Vagina (tissue), 2 donors: Measurements from ENCODE around the gene CACNA2D1. TPM values are rescaled to one million over a fixed set of nuclear protein-coding genes. Genes with fewer than 3 reads are reported as not detected.
"Not testable (repeated sequence)": the region's sequence is repeated elsewhere in the genome, so short reads cannot be mapped to it uniquely, and the experiment has no call there.

Source experiments
- DNase-seq, 2 donors: peaks; one replicate each; pipeline ENCODE4 v3.0.0-alpha.2; 2017; ENCODE audit errors: extremely low spot score in 2 of 2
- H3K27ac ChIP-seq: fragments of 200-600 bp; sonication (generic); one replicate; pipeline ENCODE4 v1.5.1; 2019
- H3K27me3 ChIP-seq: fragments of 200-600 bp; sonication (generic); one replicate; pipeline ENCODE4 v1.5.1; 2019
- H3K36me3 ChIP-seq, 2 donors: fragments of 200-600 bp; sonication (generic); one replicate each; pipeline ENCODE4 v1.5.1; 2017 to 2019
- H3K4me1 ChIP-seq: fragments of 200-600 bp; sonication (generic); one replicate; pipeline ENCODE4 v1.5.1; 2019
- H3K4me3 ChIP-seq, 2 donors: fragments of 200-600 bp; sonication (generic); 1 replicate in 1 of 2; 2 replicates in 1 of 2; pipeline ENCODE4 v1.5.1; 2016 to 2019
- H3K9me3 ChIP-seq: fragments of 200-600 bp; sonication (generic); one replicate; pipeline ENCODE4 v1.5.1; 2019
- POLR2A ChIP-seq, 2 donors: fragments of 450-650 bp; IDR thresholded peaks; one replicate each; pipeline ENCODE4 v1.6.1; 2017; ENCODE audit warnings: antibody characterized with exemption in 2 of 2, mild to moderate bottlenecking in 2 of 2, moderate library complexity in 2 of 2
- POLR2AphosphoS5 ChIP-seq, 2 donors: sonication (generic); formaldehyde crosslinking; IDR thresholded peaks; one replicate each; pipeline ENCODE4 v1.9.0; 2017; ENCODE audit warnings: antibody characterized with exemption in 2 of 2, mild to moderate bottlenecking in 2 of 2, low read depth in 1 of 2; ENCODE audit not compliant: insufficient read depth in 1 of 2
- intact Hi-C: fragments of 100-400 bp; cut with DNase I; formaldehyde crosslinking; loops from one replicate; pipeline ENCODE4 v1.15.1; 2023
- total RNA-seq: library from RNA; depleted of rRNA; stranded (reverse); fragments of >200 nt; gene quantifications from one replicate; pipeline ENCODE4 v1.2.3, GENCODE V29; 2016
- TF ChIP-seq, protein P1 (sequence below), 3 experiments: fragments of 450-650 bp in 2 of 3; fragments of 200-600 bp in 1 of 3; sonication (generic) in 1 of 3; IDR thresholded peaks; one replicate each; pipeline ENCODE4 v1.5.1; 2017 to 2019; ENCODE audit warnings: antibody characterized with exemption in 3 of 3, mild to moderate bottlenecking in 2 of 3, moderate library complexity in 2 of 3

Gene CACNA2D1
- total RNA-seq, 1 donor from 2014 or later = 16.9 TPM

DNA sequence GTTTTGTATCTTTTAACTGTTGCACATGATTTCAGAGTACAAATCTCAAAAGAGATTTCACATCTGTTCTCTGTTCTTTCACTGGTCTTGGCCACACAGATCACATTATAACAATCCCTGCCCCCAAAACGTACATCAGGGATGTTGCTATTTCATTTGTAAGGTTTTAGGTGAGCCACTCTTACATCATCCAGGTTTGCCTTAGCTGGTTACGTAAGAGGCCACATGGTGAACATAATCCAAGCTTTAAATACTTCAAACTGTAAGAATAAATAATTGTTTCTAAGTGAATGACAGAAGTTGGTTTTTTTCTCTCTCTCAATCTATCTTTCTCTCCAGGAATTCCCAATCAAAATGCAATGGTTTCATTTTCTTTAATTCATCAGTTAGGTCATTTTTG lies 427.8 kb downstream of the CACNA2D1 start:
- Histone ChIP-seq H3K9me3 (no peaks in the 10 kb centered on the region), H3K27me3 (no peaks in the 10 kb centered on the region), H3K27ac (no peak overlapping the region), H3K4me3 (no peak overlapping the region), H3K4me1 (no peaks in the 10 kb centered on the region), H3K36me3 (no peaks in the 10 kb centered on the region)
- TF ChIP-seq, protein P1, sequence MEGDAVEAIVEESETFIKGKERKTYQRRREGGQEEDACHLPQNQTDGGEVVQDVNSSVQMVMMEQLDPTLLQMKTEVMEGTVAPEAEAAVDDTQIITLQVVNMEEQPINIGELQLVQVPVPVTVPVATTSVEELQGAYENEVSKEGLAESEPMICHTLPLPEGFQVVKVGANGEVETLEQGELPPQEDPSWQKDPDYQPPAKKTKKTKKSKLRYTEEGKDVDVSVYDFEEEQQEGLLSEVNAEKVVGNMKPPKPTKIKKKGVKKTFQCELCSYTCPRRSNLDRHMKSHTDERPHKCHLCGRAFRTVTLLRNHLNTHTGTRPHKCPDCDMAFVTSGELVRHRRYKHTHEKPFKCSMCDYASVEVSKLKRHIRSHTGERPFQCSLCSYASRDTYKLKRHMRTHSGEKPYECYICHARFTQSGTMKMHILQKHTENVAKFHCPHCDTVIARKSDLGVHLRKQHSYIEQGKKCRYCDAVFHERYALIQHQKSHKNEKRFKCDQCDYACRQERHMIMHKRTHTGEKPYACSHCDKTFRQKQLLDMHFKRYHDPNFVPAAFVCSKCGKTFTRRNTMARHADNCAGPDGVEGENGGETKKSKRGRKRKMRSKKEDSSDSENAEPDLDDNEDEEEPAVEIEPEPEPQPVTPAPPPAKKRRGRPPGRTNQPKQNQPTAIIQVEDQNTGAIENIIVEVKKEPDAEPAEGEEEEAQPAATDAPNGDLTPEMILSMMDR (IDR thresholded peaks at IDR 0.05) = no peak
- TF ChIP-seq POLR2A (IDR thresholded peaks at IDR 0.05) (no peak), POLR2AphosphoS5 (IDR thresholded peaks at IDR 0.05; ENCODE audit: insufficient read depth in 1 of 2, low read depth in 1 of 2) (no peak)
- intact Hi-C loops = no loop called here
- no peak for DNase-seq

DNA sequence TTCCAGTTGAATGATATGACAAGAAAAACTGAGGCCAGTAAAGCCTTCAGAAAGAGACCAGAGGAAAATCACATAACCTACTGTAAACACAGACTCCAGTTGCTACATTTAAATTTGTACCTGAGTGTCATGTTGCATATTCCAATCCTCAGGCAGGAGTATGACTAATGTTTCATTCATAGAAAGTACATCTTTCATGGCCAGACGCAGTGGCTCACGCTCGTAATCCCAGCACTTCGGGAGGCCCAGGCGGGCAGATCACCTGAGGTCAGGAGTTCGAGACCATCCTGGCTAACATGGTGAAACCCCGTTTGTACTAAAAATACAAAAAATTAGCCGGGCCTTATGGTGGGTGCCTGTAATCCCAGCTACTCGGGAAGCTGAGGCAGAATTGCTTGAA lies 429.0 kb downstream of the CACNA2D1 start:
- intact Hi-C loops, DNase-seq, H3K4me3 ChIP-seq, H3K36me3 ChIP-seq, H3K4me1 ChIP-seq, H3K27me3 ChIP-seq, H3K9me3 ChIP-seq, H3K27ac ChIP-seq: not testable (repeated sequence)

DNA sequence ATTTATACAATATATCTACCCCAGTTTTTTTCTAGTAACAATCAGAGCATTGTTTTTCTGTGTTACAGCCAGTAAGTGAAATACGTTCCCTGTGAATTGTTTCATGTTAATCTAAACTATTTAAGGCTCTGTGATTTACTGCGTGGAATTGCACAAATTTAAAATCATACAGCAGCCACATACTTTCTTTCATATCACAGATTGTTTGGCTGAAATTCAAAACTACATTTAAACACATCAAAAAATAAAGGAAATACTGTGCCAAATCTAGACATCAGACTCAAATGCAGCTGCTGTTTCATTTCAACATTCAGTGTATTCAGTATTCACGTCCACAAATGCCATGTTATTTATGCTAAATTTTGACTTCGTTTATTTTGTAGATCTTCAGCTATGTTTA lies 431.1 kb downstream of the CACNA2D1 start:
- Histone ChIP-seq H3K27me3 (no peaks in the 10 kb centered on the region), H3K36me3 (no peaks in the 10 kb centered on the region), H3K27ac (no peak overlapping the region), H3K4me1 (no peaks in the 10 kb centered on the region), H3K4me3 (no peak overlapping the region), H3K9me3 (no peaks in the 10 kb centered on the region)
- TF ChIP-seq POLR2A (IDR thresholded peaks at IDR 0.05) (no peak), POLR2AphosphoS5 (IDR thresholded peaks at IDR 0.05; ENCODE audit: insufficient read depth in 1 of 2, low read depth in 1 of 2) (no peak)
- TF ChIP-seq, protein P1 (IDR thresholded peaks at IDR 0.05) = no peak
- intact Hi-C loops = no loop called here
- DNase-seq = no peak

DNA sequence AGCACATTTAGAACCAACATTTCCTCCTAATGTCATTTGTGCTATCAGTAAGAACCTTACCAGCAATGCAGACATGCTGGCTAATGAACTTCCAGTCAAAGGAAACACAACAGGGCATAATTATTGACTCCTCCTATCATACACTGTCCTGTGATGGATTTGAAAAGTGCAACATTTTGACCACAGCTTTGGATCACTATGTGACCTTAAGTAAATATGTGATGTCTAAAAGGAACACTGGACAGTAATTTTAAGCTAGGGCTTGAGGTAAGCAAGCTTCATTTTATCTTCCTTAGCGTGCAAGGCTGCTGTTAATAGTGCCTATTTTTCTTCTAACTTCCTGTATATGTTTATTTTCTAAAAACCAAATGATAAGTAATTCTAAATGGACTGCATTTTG lies 433.2 kb downstream of the CACNA2D1 start:
- Histone ChIP-seq H3K4me3 (no peak overlapping the region), H3K9me3 (no peaks in the 10 kb centered on the region), H3K4me1 (no peaks in the 10 kb centered on the region), H3K36me3 (no peaks in the 10 kb centered on the region), H3K27me3 (no peaks in the 10 kb centered on the region), H3K27ac (no peak overlapping the region)
- intact Hi-C loops = no loop called here
- no peak for DNase-seq
- TF ChIP-seq, protein P1 (IDR thresholded peaks at IDR 0.05) = no peak
- TF ChIP-seq POLR2A (IDR thresholded peaks at IDR 0.05) = no peak

DNA sequence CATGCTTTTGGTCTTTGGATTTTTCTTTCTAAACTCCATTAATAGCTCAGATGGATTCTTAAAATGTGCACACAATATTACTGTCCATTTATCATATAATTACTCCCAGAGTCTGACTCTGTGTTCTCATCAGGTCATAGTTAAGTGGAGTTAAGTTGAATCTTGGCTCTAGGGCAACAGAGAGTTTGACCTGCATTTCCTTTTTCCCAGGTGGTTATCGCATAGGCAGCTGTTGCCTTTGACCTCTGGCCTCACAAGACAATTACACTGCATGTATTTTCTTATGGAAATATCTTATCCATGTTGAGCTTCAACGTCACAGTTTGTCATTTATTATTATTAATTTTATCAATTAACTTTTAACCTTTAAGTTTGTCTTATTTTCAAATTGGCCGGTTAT lies 436.3 kb downstream of the CACNA2D1 start:
- Histone ChIP-seq H3K9me3 (no peaks in the 10 kb centered on the region), H3K27me3 (no peaks in the 10 kb centered on the region), H3K4me1 (no peaks in the 10 kb centered on the region), H3K27ac (no peak overlapping the region), H3K4me3 (no peak overlapping the region), H3K36me3 (no peaks in the 10 kb centered on the region)
- intact Hi-C loops = no loop called here
- TF ChIP-seq, protein P1 (IDR thresholded peaks at IDR 0.05) = no peak
- no peak for TF ChIP-seq POLR2AphosphoS5 (IDR thresholded peaks at IDR 0.05; ENCODE audit: insufficient read depth in 1 of 2, low read depth in 1 of 2)
- TF ChIP-seq POLR2A (IDR thresholded peaks at IDR 0.05) = no peak
- no peak for DNase-seq

DNA sequence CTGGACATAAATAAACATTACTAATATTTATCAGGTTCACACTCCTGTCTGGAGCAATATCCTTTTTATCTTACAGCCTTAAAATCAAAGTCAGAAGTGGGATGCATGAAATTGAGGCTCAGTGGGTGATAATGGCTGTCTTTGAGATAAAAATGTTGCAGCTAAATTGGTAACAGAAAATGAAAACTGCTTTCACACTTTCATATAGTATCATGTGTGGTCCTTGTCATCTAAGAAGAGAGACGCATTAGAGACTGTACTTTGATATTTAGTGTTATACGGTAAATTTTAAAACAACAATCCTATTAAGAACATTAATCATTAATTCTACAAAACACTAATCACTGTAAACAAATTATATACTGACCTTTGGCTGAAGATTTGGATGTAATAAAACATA lies 438.5 kb downstream of the CACNA2D1 start:
- no peak overlapping the region for H3K4me3 ChIP-seq
- no peak for DNase-seq
- TF ChIP-seq, protein P1 (IDR thresholded peaks at IDR 0.05) = no peak
- TF ChIP-seq POLR2AphosphoS5 (IDR thresholded peaks at IDR 0.05; ENCODE audit: insufficient read depth in 1 of 2, low read depth in 1 of 2) = no peak
- H3K27ac ChIP-seq = no peak overlapping the region
- no peaks in the 10 kb centered on the region for H3K4me1 ChIP-seq
- H3K27me3 ChIP-seq = no peaks in the 10 kb centered on the region
- no peaks in the 10 kb centered on the region for H3K36me3 ChIP-seq
- intact Hi-C loops = no loop called here
- no peaks in the 10 kb centered on the region for H3K9me3 ChIP-seq
